Measurements from ENCODE around the gene WWOX.

Gene WWOX

DNA sequence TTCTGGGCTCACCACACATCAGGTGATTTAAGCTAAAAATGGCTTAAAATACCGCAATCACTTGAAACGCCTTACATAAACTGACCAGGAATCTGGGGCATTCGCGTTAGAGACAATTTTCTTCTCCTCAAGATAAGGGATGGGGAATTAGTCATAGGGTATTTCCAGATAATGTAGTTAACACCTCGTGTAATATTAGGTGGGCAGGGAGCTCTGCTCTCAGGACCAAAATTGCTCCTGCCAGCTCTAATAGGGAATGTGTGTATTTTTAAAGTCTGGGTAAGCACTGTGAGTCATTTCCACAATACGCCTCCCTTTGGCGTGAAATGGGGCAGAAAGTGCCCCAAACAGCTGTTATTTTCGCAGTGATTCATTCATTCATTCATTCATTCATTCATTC, 1092.5 kb downstream of the WWOX start:
- no peak overlapping the region for H3K9ac ChIP-seq (ENCODE audit: low read length)
- no peak overlapping the region for H3K4me3 ChIP-seq (ENCODE audit: low read length)
- no peaks in the 10 kb centered on the region for H3F3A ChIP-seq (ENCODE audit: insufficient read depth, low read length)
- TF ChIP-seq CTCF (IDR thresholded peaks at IDR 0.05; ENCODE audit: low read length) (no peak), EZH2phosphoT487 (IDR thresholded peaks at IDR 0.05; ENCODE audit: low read length) (no peak), EZH2 (optimal IDR thresholded peaks at IDR 0.05; ENCODE audit: low read depth, low read length) (no peak)
- no peaks in the 10 kb centered on the region for H3K36me3 ChIP-seq (replicated peaks; ENCODE audit: insufficient read depth, low read length)
- no peaks in the 10 kb centered on the region for H3K9me3 ChIP-seq (replicated peaks; ENCODE audit: insufficient read depth, low read length)
- H3K4me2 ChIP-seq (ENCODE audit: low read depth, low read length): no peak overlapping the region
- H3K79me2 ChIP-seq (ENCODE audit: low read length): no peaks in the 10 kb centered on the region
- DNase-seq: no peak
- no peak overlapping the region for H3K27ac ChIP-seq (ENCODE audit: low read length)
- no peaks in the 10 kb centered on the region for H3K9me2 ChIP-seq (replicated peaks; ENCODE audit: insufficient read depth, low read length)
- peaks cover 4% of the 10 kb centered on the region; the same call in 1 of the 2 replicates for H3K4me1 ChIP-seq (ENCODE audit: low read length)
- no peak overlapping the region for H2AFZ ChIP-seq (ENCODE audit: low read length)
- H3K27me3 ChIP-seq (replicated peaks; ENCODE audit: insufficient read depth, low read length): no peaks in the 10 kb centered on the region
- H4K20me1 ChIP-seq (ENCODE audit: insufficient read depth, low read length): no peaks in the 10 kb centered on the region

- TF ChIP-seq EZH2 (optimal IDR thresholded peaks at IDR 0.05; ENCODE audit: low read depth, low read length) (no peak), EZH2phosphoT487 (IDR thresholded peaks at IDR 0.05; ENCODE audit: low read length) (no peak), CTCF (IDR thresholded peaks at IDR 0.05; ENCODE audit: low read length) (no peak)
- no peak overlapping the region for H3K9ac ChIP-seq (ENCODE audit: low read length)
- H3K27ac ChIP-seq (ENCODE audit: low read length): no peak overlapping the region
- H3K9me2 ChIP-seq (replicated peaks; ENCODE audit: insufficient read depth, low read length): no peaks in the 10 kb centered on the region
- no peaks in the 10 kb centered on the region for H3K9me3 ChIP-seq (replicated peaks; ENCODE audit: insufficient read depth, low read length)
- DNase-seq: no peak
- H2AFZ ChIP-seq (ENCODE audit: low read length): no peak overlapping the region
- H3K4me1 ChIP-seq (ENCODE audit: low read length): peaks cover 2% of the 10 kb centered on the region; the same call in 1 of the 2 replicates
- no peaks in the 10 kb centered on the region for H4K20me1 ChIP-seq (ENCODE audit: insufficient read depth, low read length)
- no peaks in the 10 kb centered on the region for H3F3A ChIP-seq (ENCODE audit: insufficient read depth, low read length)
- no peak overlapping the region for H3K4me3 ChIP-seq (ENCODE audit: low read length)
- H3K79me2 ChIP-seq (ENCODE audit: low read length): no peaks in the 10 kb centered on the region
- no peak overlapping the region for H3K4me2 ChIP-seq (ENCODE audit: low read depth, low read length)
- H3K27me3 ChIP-seq (replicated peaks; ENCODE audit: insufficient read depth, low read length): no peaks in the 10 kb centered on the region
- no peaks in the 10 kb centered on the region for H3K36me3 ChIP-seq (replicated peaks; ENCODE audit: insufficient read depth, low read length)
These were observed 1093.5 kb downstream of the WWOX start for GRCh38 chr16:79192904-79193303.

- Histone ChIP-seq H3K4me2 (ENCODE audit: low read depth, low read length) (no peak overlapping the region), H3K4me3 (ENCODE audit: low read length) (no peak overlapping the region), H3K4me1 (ENCODE audit: low read length) (no peaks in the 10 kb centered on the region), H4K20me1 (ENCODE audit: insufficient read depth, low read length) (no peaks in the 10 kb centered on the region), H3K36me3 (replicated peaks; ENCODE audit: insufficient read depth, low read length) (no peaks in the 10 kb centered on the region), H2AFZ (ENCODE audit: low read length) (no peak overlapping the region), H3K79me2 (ENCODE audit: low read length) (no peaks in the 10 kb centered on the region), H3K27me3 (replicated peaks; ENCODE audit: insufficient read depth, low read length) (no peaks in the 10 kb centered on the region), H3K9me3 (replicated peaks; ENCODE audit: insufficient read depth, low read length) (no peaks in the 10 kb centered on the region), H3K27ac (ENCODE audit: low read length) (no peak overlapping the region), H3K9me2 (replicated peaks; ENCODE audit: insufficient read depth, low read length) (no peaks in the 10 kb centered on the region), H3K9ac (ENCODE audit: low read length) (no peak overlapping the region), H3F3A (ENCODE audit: insufficient read depth, low read length) (no peaks in the 10 kb centered on the region)
- no peak for DNase-seq
- TF ChIP-seq EZH2 (optimal IDR thresholded peaks at IDR 0.05; ENCODE audit: low read depth, low read length) (no peak), EZH2phosphoT487 (IDR thresholded peaks at IDR 0.05; ENCODE audit: low read length) (no peak), CTCF (IDR thresholded peaks at IDR 0.05; ENCODE audit: low read length) (no peak)
These were observed 1094.8 kb downstream of the WWOX start for GRCh38 chr16:79194291-79194690.

Data from MM.1S (cell line).